Neural cell (in vitro differentiated cells): ENCODE results near the gene MTX1.

Experiments used
- EP300 ChIP-seq: fragments of 450-650 bp; conservative IDR thresholded peaks from 2 replicates; pipeline ENCODE4 v1.6.1; 2014; ENCODE audit warnings: antibody characterized with exemption, mild to moderate bottlenecking, moderate library complexity; ENCODE audit not compliant: poor library complexity, severe bottlenecking
- EZH2 ChIP-seq: fragments of 200-600, 300-800 bp; shearing (Covaris generic), sonication (generic); IDR thresholded peaks from 2 replicates; pipeline ENCODE4 v1.6.1; 2014; ENCODE audit warnings: antibody characterized with exemption, low read length, borderline replicate concordance, mild to moderate bottlenecking; ENCODE audit not compliant: insufficient read depth, poor library complexity, severe bottlenecking
- POLR2AphosphoS5 ChIP-seq: IDR thresholded peaks from 2 replicates; pipeline ENCODE4 v1.6.1; 2012
- RAD21 ChIP-seq: fragments of 450-650 bp; conservative IDR thresholded peaks from 2 replicates; pipeline ENCODE4 v1.6.1; 2014; ENCODE audit warnings: antibody characterized with exemption, mild to moderate bottlenecking, moderate library complexity
- TAF1 ChIP-seq: IDR thresholded peaks from 2 replicates; pipeline ENCODE4 v1.6.1; 2012; ENCODE audit warnings: low read depth
- TF ChIP-seq, protein P1 (sequence below): fragments of 450-650 bp; IDR thresholded peaks from 2 replicates; pipeline ENCODE4 v1.5.1; 2014; ENCODE audit warnings: antibody characterized with exemption, mild to moderate bottlenecking, moderate library complexity; ENCODE audit not compliant: poor library complexity, severe bottlenecking
- TF ChIP-seq, protein P2 (sequence below): IDR thresholded peaks from 2 replicates; pipeline ENCODE4 v1.6.1; 2012; ENCODE audit warnings: borderline replicate concordance

DNA sequence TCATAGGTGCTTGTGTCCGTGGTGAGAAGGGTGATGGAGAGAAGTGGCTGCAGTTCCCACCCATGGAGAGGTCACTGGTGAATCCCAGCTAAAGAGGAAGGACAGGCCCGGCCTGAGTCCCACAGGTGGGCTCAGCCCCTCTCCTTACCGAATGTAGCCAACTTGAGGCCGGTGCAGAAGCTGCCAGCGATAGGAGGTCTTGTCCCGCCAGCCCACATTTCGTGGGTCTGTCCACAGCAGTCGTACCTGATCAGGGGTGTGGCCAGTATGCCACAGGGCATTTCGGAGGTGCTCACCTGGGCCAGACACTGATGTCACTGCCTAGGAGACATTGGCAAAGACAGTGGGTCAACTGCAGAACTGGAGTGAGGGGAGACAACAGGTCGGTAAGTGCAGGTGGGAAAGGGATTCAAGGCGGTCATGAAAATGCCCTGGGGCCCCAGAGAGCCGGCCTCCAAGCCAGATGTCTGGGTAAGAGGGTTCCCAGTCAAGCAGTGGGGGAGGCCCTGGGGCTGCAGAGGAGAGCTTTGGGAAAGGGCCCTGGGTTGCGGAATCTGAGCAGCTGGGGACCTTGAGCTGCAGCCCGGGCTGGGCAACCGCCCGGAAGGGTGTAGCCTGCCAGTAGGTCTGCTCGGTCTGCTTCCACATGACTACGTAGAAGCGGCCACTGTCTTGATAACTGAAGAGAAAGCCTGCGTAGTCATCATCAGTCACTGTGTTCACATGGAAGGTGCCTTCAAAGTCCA is 11.4 kb upstream of the MTX1 start:
- TF ChIP-seq, protein P1, sequence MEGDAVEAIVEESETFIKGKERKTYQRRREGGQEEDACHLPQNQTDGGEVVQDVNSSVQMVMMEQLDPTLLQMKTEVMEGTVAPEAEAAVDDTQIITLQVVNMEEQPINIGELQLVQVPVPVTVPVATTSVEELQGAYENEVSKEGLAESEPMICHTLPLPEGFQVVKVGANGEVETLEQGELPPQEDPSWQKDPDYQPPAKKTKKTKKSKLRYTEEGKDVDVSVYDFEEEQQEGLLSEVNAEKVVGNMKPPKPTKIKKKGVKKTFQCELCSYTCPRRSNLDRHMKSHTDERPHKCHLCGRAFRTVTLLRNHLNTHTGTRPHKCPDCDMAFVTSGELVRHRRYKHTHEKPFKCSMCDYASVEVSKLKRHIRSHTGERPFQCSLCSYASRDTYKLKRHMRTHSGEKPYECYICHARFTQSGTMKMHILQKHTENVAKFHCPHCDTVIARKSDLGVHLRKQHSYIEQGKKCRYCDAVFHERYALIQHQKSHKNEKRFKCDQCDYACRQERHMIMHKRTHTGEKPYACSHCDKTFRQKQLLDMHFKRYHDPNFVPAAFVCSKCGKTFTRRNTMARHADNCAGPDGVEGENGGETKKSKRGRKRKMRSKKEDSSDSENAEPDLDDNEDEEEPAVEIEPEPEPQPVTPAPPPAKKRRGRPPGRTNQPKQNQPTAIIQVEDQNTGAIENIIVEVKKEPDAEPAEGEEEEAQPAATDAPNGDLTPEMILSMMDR: no peak
- no peak for TF ChIP-seq EZH2
- no peak for TF ChIP-seq POLR2AphosphoS5
- TF ChIP-seq, protein P2, sequence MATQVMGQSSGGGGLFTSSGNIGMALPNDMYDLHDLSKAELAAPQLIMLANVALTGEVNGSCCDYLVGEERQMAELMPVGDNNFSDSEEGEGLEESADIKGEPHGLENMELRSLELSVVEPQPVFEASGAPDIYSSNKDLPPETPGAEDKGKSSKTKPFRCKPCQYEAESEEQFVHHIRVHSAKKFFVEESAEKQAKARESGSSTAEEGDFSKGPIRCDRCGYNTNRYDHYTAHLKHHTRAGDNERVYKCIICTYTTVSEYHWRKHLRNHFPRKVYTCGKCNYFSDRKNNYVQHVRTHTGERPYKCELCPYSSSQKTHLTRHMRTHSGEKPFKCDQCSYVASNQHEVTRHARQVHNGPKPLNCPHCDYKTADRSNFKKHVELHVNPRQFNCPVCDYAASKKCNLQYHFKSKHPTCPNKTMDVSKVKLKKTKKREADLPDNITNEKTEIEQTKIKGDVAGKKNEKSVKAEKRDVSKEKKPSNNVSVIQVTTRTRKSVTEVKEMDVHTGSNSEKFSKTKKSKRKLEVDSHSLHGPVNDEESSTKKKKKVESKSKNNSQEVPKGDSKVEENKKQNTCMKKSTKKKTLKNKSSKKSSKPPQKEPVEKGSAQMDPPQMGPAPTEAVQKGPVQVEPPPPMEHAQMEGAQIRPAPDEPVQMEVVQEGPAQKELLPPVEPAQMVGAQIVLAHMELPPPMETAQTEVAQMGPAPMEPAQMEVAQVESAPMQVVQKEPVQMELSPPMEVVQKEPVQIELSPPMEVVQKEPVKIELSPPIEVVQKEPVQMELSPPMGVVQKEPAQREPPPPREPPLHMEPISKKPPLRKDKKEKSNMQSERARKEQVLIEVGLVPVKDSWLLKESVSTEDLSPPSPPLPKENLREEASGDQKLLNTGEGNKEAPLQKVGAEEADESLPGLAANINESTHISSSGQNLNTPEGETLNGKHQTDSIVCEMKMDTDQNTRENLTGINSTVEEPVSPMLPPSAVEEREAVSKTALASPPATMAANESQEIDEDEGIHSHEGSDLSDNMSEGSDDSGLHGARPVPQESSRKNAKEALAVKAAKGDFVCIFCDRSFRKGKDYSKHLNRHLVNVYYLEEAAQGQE: no peak
- TF ChIP-seq RAD21: no peak
- no peak for TF ChIP-seq TAF1
- TF ChIP-seq EP300: no peak
